WERI-Rb-1 (cell line): ENCODE data around the gene NEO1.
A peak's percentile ranks its signal among the peaks of the same experiment; 100 is the strongest.

Experiments
- DNase-seq: peaks from one replicate; pipeline ENCODE4 v3.0.0-alpha.2; 2020
- H3K27ac ChIP-seq: fragments of 250-450 bp; sonication (Bioruptor Pico); 2 replicates; pipeline ENCODE4 v1.5.1; 2020; ENCODE audit warnings: mild to moderate bottlenecking, moderate library complexity
- H3K27me3 ChIP-seq: fragments of 250-450 bp; sonication (Bioruptor Pico); 2 replicates; pipeline ENCODE4 v1.5.1; 2021; ENCODE audit warnings: mild to moderate bottlenecking, low read depth, moderate library complexity; ENCODE audit not compliant: insufficient read depth, severe bottlenecking
- H3K36me3 ChIP-seq: fragments of 250-450 bp; sonication (Bioruptor Pico); 2 replicates; pipeline ENCODE4 v1.5.1; 2020; ENCODE audit warnings: mild to moderate bottlenecking, moderate library complexity
- H3K4me3 ChIP-seq: 2 replicates; pipeline ENCODE4 v1.5.1; 2011; ENCODE audit warnings: low read depth, mild to moderate bottlenecking, control low read depth, low read length
- H3K9me3 ChIP-seq: fragments of 250-450 bp; sonication (Bioruptor Pico); 2 replicates; pipeline ENCODE4 v1.5.1; 2021; ENCODE audit warnings: mild to moderate bottlenecking, moderate library complexity; ENCODE audit not compliant: severe bottlenecking
- CTCF ChIP-seq: IDR thresholded peaks from 2 replicates; pipeline ENCODE4 v1.5.1; 2011; ENCODE audit warnings: low read depth, mild to moderate bottlenecking, control low read depth, inconsistent platforms, low read length

Gene NEO1

GRCh38 chr15:73233623-73234022 lies 181.4 kb downstream of the NEO1 start:
- no peak for DNase-seq
- Histone ChIP-seq H3K9me3 (peaks cover 4% of the 10 kb centered on the region), H3K4me3 (no peak overlapping the region), H3K27ac (no peak overlapping the region), H3K27me3 (no peaks in the 10 kb centered on the region), H3K36me3 (peaks cover 9% of the 10 kb centered on the region)
- no peak for TF ChIP-seq CTCF

GRCh38 chr15:73237910-73238309 lies 185.6 kb downstream of the NEO1 start:
- DNase-seq: no peak
- H3K36me3 ChIP-seq: peaks cover 17% of the 10 kb centered on the region
- H3K27ac ChIP-seq: no peak overlapping the region
- no peaks in the 10 kb centered on the region for H3K9me3 ChIP-seq
- H3K4me3 ChIP-seq: no peak overlapping the region
- TF ChIP-seq CTCF: no peak
- H3K27me3 ChIP-seq: no peaks in the 10 kb centered on the region

GRCh38 chr15:73239564-73240215 lies 187.4 kb downstream of the NEO1 start:
- H3K27me3 ChIP-seq: no peaks in the 10 kb centered on the region
- DNase-seq: peak; percentile 15
- H3K4me3 ChIP-seq: no peak overlapping the region
- TF ChIP-seq CTCF: peak; percentile 37; the same call in 1 of the 2 replicates
- peaks cover 31% of the 10 kb centered on the region for H3K36me3 ChIP-seq
- H3K9me3 ChIP-seq: no peaks in the 10 kb centered on the region
- no peak overlapping the region for H3K27ac ChIP-seq

- peaks cover 39% of the 10 kb centered on the region for H3K36me3 ChIP-seq
- no peaks in the 10 kb centered on the region for H3K9me3 ChIP-seq
- TF ChIP-seq CTCF: peak; percentile 71
- H3K27me3 ChIP-seq: no peaks in the 10 kb centered on the region
- H3K4me3 ChIP-seq: no peak overlapping the region
- H3K27ac ChIP-seq: no peak overlapping the region
- peak; percentile 67 for DNase-seq
These were observed 188.7 kb downstream of the NEO1 start for GRCh38 chr15:73240866-73241499.

GRCh38 chr15:73244333-73244732 lies 192.1 kb downstream of the NEO1 start:
- Histone ChIP-seq H3K27ac (no peak overlapping the region), H3K36me3 (peaks cover 64% of the 10 kb centered on the region), H3K27me3 (no peaks in the 10 kb centered on the region), H3K4me3 (no peak overlapping the region), H3K9me3 (no peaks in the 10 kb centered on the region)
- DNase-seq: peak; percentile 32
- peak; percentile 72 for TF ChIP-seq CTCF
